ENCODE results near the gene OTOR.
A peak's percentile ranks its signal among the peaks of the same experiment; 100 is the strongest.

OTOR gene

GRCh38 chr20:16749573-16749972, 1.4 kb downstream of the OTOR start:
- no peak for DNase-seq (ENCODE audit: low read depth in 2 of 2)

DNA sequence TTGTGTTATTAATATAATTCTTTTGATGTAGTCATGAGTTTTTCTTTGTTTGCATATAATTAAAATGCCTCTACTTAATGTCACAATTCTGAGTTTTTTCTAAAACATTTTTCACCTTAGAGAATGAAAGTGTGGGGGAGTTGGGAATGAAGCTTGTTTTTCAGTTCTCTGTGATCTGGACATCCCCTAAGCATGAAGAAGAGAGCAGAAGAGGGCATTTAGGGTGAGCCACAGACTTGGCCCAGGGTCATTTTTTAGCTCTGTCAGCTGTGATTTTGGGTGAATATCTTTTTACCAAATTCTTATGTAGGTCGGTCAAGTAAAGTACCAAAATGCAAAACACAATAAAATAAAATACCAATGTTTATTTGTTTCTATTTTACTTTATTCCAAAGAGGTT, 3.9 kb downstream of the OTOR start:
- no peak for DNase-seq (ENCODE audit: low read depth in 2 of 2)

- no peak for DNase-seq (ENCODE audit: low read depth in 2 of 2)
These were observed 4.7 kb downstream of the OTOR start for GRCh38 chr20:16752901-16753300.

DNA sequence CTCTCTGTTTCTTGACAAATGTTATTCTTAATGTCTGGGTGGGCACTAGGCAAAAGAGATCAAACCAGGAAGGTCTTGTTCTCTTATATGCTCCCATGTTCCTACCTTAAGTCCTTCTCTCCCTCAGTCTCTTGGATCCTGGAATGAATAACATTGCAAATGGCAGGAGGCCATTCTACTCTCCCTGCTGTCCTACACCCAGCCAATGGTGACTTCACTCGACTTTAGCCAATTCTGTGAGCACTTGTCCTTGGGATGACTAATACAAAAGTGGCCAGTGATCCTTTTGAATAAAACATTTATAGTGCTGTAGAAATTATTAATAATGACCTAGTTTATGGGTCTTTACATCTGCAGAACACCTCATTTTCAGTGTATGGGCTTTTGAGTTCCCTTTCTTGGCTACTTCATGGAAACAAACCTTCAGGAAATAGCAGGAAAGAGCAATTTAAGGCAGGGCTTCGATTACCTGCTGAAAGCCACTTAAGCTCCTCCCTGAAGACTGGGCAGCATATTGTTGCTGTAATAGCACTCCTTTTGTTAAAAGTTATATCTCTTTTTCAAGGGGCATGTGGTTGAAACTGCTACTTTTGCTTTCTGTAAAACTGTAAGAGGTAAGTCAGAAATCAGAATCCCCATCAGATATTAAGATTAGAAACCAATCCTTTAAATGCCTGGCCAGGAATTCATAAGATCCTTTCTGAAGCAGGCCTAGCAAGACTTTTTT, 10.5 kb downstream of the OTOR start:
- DNase-seq (ENCODE audit: low read depth in 2 of 2), result no peak

DNA sequence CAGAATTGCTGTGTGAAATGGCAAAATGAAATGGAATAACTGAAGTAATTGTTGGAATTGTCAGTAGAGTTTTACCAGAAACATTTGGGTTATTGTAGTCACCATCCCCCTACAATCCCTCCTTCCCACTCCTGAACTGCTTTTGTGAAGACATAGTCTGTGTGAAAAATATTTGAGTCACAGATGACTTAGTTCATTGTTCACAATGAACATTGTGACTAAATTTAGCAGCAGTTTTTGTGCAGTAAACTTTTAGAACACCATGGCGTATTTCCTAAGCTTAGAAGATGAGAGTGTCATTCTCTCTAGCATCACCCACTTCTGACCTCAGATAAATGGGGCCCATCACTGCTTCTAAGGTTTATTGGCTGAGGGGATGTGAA, 11.0 kb downstream of the OTOR start:
- DNase-seq (ENCODE audit: low read depth in 2 of 2), result no peak

DNA sequence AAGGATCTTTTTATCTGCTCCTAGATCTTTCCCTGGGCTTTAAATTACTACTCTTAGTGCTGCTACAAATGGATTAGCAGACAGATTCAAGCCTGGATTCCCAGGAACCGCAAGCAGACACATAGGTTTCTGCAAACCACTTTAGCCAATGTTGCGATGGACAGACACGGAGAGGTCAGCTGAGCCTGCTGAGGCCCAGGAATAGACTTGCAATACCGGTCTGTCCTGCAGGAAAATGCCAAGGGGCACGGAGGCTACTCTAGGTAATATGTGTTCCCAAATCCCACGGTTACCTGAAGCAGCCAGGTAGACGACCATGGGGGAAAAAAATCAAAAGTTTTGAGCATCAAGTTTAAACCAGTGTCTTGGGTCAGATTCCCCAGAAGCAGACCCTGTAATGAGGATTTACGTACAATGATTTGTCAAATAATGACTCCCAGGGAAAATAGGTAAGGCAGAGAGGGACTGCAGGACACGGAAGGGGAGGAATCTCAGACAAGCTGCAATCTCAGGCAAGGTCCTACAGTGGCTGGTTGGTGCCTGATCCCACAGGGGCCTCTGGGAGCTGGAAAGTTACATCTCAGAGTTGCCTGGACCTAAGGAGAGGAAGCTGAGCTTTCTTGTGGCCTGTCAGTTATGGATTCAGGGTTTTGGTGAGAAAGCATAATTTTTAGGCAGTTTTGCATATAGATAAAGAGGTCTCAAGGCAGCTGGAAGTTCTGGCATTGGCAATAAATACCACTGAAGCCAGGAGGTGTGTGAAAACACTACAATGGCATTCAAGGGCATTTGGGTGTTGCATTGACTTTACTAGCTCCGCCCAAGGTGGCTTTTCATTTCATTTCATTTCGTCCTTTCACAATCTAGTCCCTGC, 12.5 kb downstream of the OTOR start:
- DNase-seq (ENCODE audit: low read depth in 2 of 2), result no peak

GRCh38 chr20:16761305-16761829, 13.2 kb downstream of the OTOR start:
- peak; percentile 3 to 5 for DNase-seq (ENCODE audit: low read depth in 2 of 2)

- no peak for DNase-seq (ENCODE audit: low read depth in 2 of 2)
These were observed 16.4 kb downstream of the OTOR start for GRCh38 chr20:16764560-16764959.

- DNase-seq (ENCODE audit: low read depth in 2 of 2), result no peak
These were observed 23.1 kb downstream of the OTOR start for GRCh38 chr20:16771213-16771612.

GRCh38 chr20:16775961-16776360, 27.8 kb downstream of the OTOR start:
- no peak for DNase-seq (ENCODE audit: low read depth in 2 of 2)

- no peak for DNase-seq (ENCODE audit: low read depth in 2 of 2)
These were observed 29.0 kb downstream of the OTOR start for GRCh38 chr20:16777126-16777525.

- no peak for DNase-seq (ENCODE audit: low read depth in 2 of 2)
These were observed 30.0 kb downstream of the OTOR start for GRCh38 chr20:16778159-16778558.

GRCh38 chr20:16781496-16781895, 33.3 kb downstream of the OTOR start:
- DNase-seq (ENCODE audit: low read depth in 2 of 2), result no peak

DNA sequence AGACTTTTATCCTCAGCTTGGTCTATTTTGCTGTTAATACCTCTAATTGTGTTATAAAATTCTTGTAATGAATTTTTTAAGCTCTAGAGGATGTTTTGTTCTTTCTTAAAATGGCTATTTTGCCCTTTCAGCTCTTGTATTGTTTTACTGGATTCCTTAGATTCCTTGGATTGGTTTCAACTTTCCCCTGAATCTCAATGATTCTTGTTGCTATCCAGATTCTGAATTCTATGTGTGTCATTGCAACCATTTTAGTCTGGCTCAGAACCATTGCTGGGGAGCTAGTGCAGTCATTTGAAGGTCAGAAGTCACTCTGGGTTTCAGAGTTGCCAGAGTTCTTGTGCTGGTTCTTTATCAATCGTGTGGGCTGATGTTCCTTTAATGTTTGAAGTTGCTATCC, 37.1 kb downstream of the OTOR start:
- DNase-seq (ENCODE audit: low read depth in 2 of 2), result no peak

Measured in stimulated activated CD4-positive, alpha-beta T cell treated with anti-CD3 and anti-CD28 coated beads, Interleukin-15, amount 100 ng/mL, for 48 hours (primary cell).